HCT116 (cell line): Measurements from ENCODE around the gene ANO9. TPM values are rescaled to one million over a fixed set of nuclear protein-coding genes. Genes with fewer than 3 reads are reported as not detected.

ENCODE experiments used
- ATAC-seq: fragments of 200-7000 bp; cut with Tn5 transposase; 2 replicates; pipeline ENCODE4 v1.9.1; 2020; ENCODE audit warnings: mild to moderate bottlenecking, moderate library complexity
- BruUV-seq: library from RNA; stranded (reverse); fragments of 400-500 nt; replicated peaks from 2 replicates; lab custom pipeline; 2021; lab: Mats Ljungman, UMichigan
- CTCF ChIA-PET: fragments of 300-600 bp; sonication (Branson Sonifier 250); formaldehyde crosslinking; loops from one replicate; lab custom pipeline; 2021; ENCODE audit warnings: antibody characterized with exemption; lab: Charles Lee
- POLR2A ChIA-PET: fragments of 300-600, 350-600 bp; sonication (Branson Sonifier 250); formaldehyde crosslinking; loops from one replicate; lab custom pipeline; 2021; ENCODE audit warnings: antibody characterized with exemption; lab: Charles Lee
- RAD21 ChIA-PET, 2 experiments: fragments of 300-600 bp; sonication (Branson Sonifier 250); formaldehyde crosslinking; loops; one replicate each; lab custom pipeline; 2023; ENCODE audit warnings: low total read pairs in 2 of 2; ENCODE audit not compliant: uncharacterized antibody in 2 of 2, unreplicated experiment in 2 of 2, low non-redundant PET in 1 of 2; lab: Charles Lee
- DNase-seq: peaks from one replicate; pipeline ENCODE4 v3.0.0-alpha.2; 2010; ENCODE audit warnings: low read depth, low spot score
- H2AFZ ChIP-seq: fragments of 200-600 bp; shearing (Covaris generic), sonication (generic); 2 replicates; pipeline ENCODE4 v1.6.1; 2017; ENCODE audit warnings: low read depth, mixed run types, mixed read lengths, antibody characterized with exemption, low read length; ENCODE audit not compliant: poor library complexity, severe bottlenecking
- H3K27ac ChIP-seq: 2 replicates; pipeline ENCODE4 v1.5.1; 2012; ENCODE audit warnings: low read depth, low read length
- H3K27me3 ChIP-seq: fragments of 200-600 bp; sonication (generic); 2 replicates; pipeline ENCODE4 v1.6.1; 2016; ENCODE audit warnings: mixed run types, low read length, mixed read lengths; ENCODE audit not compliant: insufficient read depth
- H3K36me3 ChIP-seq, 2 experiments: fragments of 200-500 bp in 1 of 2; fragments of 200-600 bp in 1 of 2; sonication (Bioruptor generic) in 1 of 2; sonication (generic) in 1 of 2; 2 replicates each; pipeline versions ENCODE4 v1.5.1 to v1.6.1; 2014 to 2016; ENCODE audit warnings: low read length in 2 of 2, inconsistent platforms in 1 of 2, mixed read lengths in 1 of 2, mixed run types in 1 of 2; ENCODE audit not compliant: insufficient read depth in 2 of 2, control insufficient read depth in 1 of 2
- H3K4me1 ChIP-seq, 2 experiments: fragments of 200-600 bp in 1 of 2; sonication (generic) in 1 of 2; 2 replicates each; pipeline versions ENCODE4 v1.5.1 to v1.6.1; 2012 to 2017; ENCODE audit warnings: low read length in 2 of 2, inconsistent platforms in 1 of 2, mild to moderate bottlenecking in 1 of 2, mixed read lengths in 1 of 2, mixed run types in 1 of 2, moderate library complexity in 1 of 2; ENCODE audit not compliant: insufficient read depth in 2 of 2, control insufficient read depth in 1 of 2
- H3K4me2 ChIP-seq: fragments of 200-600 bp; sonication (generic); 2 replicates; pipeline ENCODE4 v1.6.1; 2017; ENCODE audit warnings: mixed run types, low read length, mixed read lengths
- H3K4me3 ChIP-seq, 2 experiments: fragments of 200-600 bp in 1 of 2; sonication (generic) in 1 of 2; replicated peaks in 1 of 2; 2 replicates each; pipeline ENCODE4 v1.5.1; 2011 to 2016; ENCODE audit warnings: low read length in 2 of 2, control low read depth in 1 of 2, low read depth in 1 of 2, mild to moderate bottlenecking in 1 of 2, mixed read lengths in 1 of 2, mixed run types in 1 of 2
- H3K79me2 ChIP-seq: fragments of 200-600 bp; sonication (generic); 2 replicates; pipeline ENCODE4 v1.6.1; 2017; ENCODE audit warnings: mild to moderate bottlenecking, mixed run types, low read length, moderate library complexity, mixed read lengths; ENCODE audit not compliant: insufficient read depth
- H3K9ac ChIP-seq: fragments of 200-600 bp; sonication (generic); 2 replicates; pipeline ENCODE4 v1.6.1; 2016; ENCODE audit warnings: low read length, mixed read lengths
- H3K9me2 ChIP-seq: fragments of 200-600 bp; sonication (generic), shearing (Covaris generic); 2 replicates; pipeline ENCODE4 v1.6.1; 2017; ENCODE audit warnings: mixed run types, mild to moderate bottlenecking, moderate library complexity; ENCODE audit not compliant: insufficient read depth
- H3K9me3 ChIP-seq, 2 experiments: fragments of 200-500 bp in 1 of 2; fragments of 200-600 bp in 1 of 2; sonication (Bioruptor generic) in 1 of 2; sonication (generic) in 1 of 2; 2 replicates each; pipeline ENCODE4 v1.6.1; 2014 to 2017; ENCODE audit warnings: low read length in 2 of 2, mixed read lengths in 2 of 2, inconsistent platforms in 1 of 2, low read depth in 1 of 2, mild to moderate bottlenecking in 1 of 2, mixed run types in 1 of 2, moderate library complexity in 1 of 2; ENCODE audit not compliant: control insufficient read depth in 1 of 2, insufficient read depth in 1 of 2
- H4K20me1 ChIP-seq: fragments of 200-600 bp; sonication (generic), shearing (Covaris generic); 2 replicates; pipeline ENCODE4 v1.6.1; 2017; ENCODE audit warnings: mixed run types, mild to moderate bottlenecking, moderate library complexity; ENCODE audit not compliant: insufficient read depth
- CTCF ChIP-seq, 3 experiments: fragments of 200-600 bp in 1 of 3; sonication (generic) in 1 of 3; IDR thresholded peaks in 2 of 3; conservative IDR thresholded peaks in 1 of 3; 2 replicates each; pipeline ENCODE4 v1.5.1; 2012 to 2017; ENCODE audit warnings: low read depth in 2 of 3, low read length in 2 of 3, antibody characterized with exemption in 1 of 3, borderline replicate concordance in 1 of 3, control low read depth in 1 of 3, mild to moderate bottlenecking in 1 of 3, mixed read lengths in 1 of 3, mixed run types in 1 of 3, moderate library complexity in 1 of 3; ENCODE audit not compliant: insufficient read depth in 1 of 3
- POLR2A ChIP-seq: IDR thresholded peaks from 2 replicates; pipeline ENCODE4 v1.7.0; 2011; ENCODE audit warnings: borderline replicate concordance; ENCODE audit not compliant: insufficient read depth, insufficient read length; ENCODE audit errors: extremely low read depth
- RAD21 ChIP-seq: IDR thresholded peaks from 2 replicates; pipeline ENCODE4 v1.6.1; 2012; ENCODE audit warnings: low read depth, mild to moderate bottlenecking
- REST ChIP-seq: IDR thresholded peaks from 2 replicates; pipeline ENCODE4 v1.6.1; 2012; ENCODE audit warnings: low read depth
- SP1 ChIP-seq: IDR thresholded peaks from 2 replicates; pipeline ENCODE4 v1.6.1; 2012; ENCODE audit warnings: low read depth
- TCF7L2 ChIP-seq: IDR thresholded peaks from 2 replicates; pipeline ENCODE4 v1.7.0; 2011; ENCODE audit warnings: borderline replicate concordance, inconsistent platforms; ENCODE audit not compliant: insufficient read depth, insufficient read length; ENCODE audit errors: extremely low read depth
- ZBTB33 ChIP-seq: IDR thresholded peaks from 2 replicates; pipeline ENCODE4 v1.6.1; 2011; ENCODE audit warnings: mild to moderate bottlenecking, low read length, moderate library complexity; ENCODE audit not compliant: insufficient replicate concordance; ENCODE audit errors: extremely low read depth
- ZFX ChIP-seq: fragments of 450-650 bp; IDR thresholded peaks from 2 replicates; pipeline ENCODE4 v1.6.1; 2017
- intact Hi-C: fragments of 100-400 bp; cut with micrococcal nuclease; formaldehyde crosslinking; loops from 2 replicates; pipeline ENCODE4 v1.10.0; 2022
- total RNA-seq: library from RNA; stranded (reverse); gene quantifications from one replicate; pipeline ENCODE4 v1.2.1, GENCODE V29; 2021; ENCODE audit not compliant: unreplicated experiment
- TF ChIP-seq, protein P1 (sequence below): IDR thresholded peaks from 2 replicates; pipeline ENCODE4 v1.6.1; 2012

Gene ANO9
- total RNA-seq, 1 experiment from 2014 or later, result 70.3 TPM

GRCh38 chr11:488579-488978, 46.8 kb upstream of the ANO9 start:
- Histone ChIP-seq H3K79me2 (peaks cover 9% of the 10 kb centered on the region), H3K4me1 (no peaks in the 10 kb centered on the region), H3K36me3 (no peaks in the 10 kb centered on the region; a peak in 1 of 4 replicates), H3K27me3 (no peaks in the 10 kb centered on the region), H4K20me1 (no peaks in the 10 kb centered on the region), H3K9me3 (no peaks in the 10 kb centered on the region), H3K4me2 (no peak overlapping the region), H3K9me2 (no peaks in the 10 kb centered on the region), H3K27ac (no peak overlapping the region), H3K4me3 (no peak overlapping the region), H3K9ac (no peak overlapping the region), H2AFZ (no peak overlapping the region)
- ChIA-PET RAD21 (no interaction called here), POLR2A (no interaction called here), CTCF (no interaction called here)
- intact Hi-C loops, result no loop called here
- no peak for ATAC-seq
- no peak for DNase-seq
- no peak for TF ChIP-seq REST
- TF ChIP-seq, protein P1, sequence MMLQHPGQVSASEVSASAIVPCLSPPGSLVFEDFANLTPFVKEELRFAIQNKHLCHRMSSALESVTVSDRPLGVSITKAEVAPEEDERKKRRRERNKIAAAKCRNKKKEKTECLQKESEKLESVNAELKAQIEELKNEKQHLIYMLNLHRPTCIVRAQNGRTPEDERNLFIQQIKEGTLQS, result no peak
- no peak for TF ChIP-seq SP1
- TF ChIP-seq ZFX, result no peak
- no peak for TF ChIP-seq RAD21
- TF ChIP-seq ZBTB33, result no peak
- TF ChIP-seq TCF7L2, result no peak
- TF ChIP-seq POLR2A, result no peak
- TF ChIP-seq CTCF (IDR thresholded peaks at IDR 0.05 in 2 of 3, conservative IDR thresholded peaks at IDR 0.05 in 1 of 3; ENCODE audit: borderline replicate concordance in 1 of 3, insufficient read depth in 1 of 3, low read depth in 2 of 3, low read length in 2 of 3), result no peak
- BruUV-seq, result no TSS peak
